Measurements from ENCODE around the gene ABCA2. TPM values are rescaled to one million over a fixed set of nuclear protein-coding genes. Genes with fewer than 3 reads are reported as not detected.
"Not testable (repeated sequence)": the region's sequence is repeated elsewhere in the genome, so short reads cannot be mapped to it uniquely, and the experiment has no call there.

ABCA2 gene
- total RNA-seq, 1 donor from 2014 or later, result 26.7 TPM

DNA sequence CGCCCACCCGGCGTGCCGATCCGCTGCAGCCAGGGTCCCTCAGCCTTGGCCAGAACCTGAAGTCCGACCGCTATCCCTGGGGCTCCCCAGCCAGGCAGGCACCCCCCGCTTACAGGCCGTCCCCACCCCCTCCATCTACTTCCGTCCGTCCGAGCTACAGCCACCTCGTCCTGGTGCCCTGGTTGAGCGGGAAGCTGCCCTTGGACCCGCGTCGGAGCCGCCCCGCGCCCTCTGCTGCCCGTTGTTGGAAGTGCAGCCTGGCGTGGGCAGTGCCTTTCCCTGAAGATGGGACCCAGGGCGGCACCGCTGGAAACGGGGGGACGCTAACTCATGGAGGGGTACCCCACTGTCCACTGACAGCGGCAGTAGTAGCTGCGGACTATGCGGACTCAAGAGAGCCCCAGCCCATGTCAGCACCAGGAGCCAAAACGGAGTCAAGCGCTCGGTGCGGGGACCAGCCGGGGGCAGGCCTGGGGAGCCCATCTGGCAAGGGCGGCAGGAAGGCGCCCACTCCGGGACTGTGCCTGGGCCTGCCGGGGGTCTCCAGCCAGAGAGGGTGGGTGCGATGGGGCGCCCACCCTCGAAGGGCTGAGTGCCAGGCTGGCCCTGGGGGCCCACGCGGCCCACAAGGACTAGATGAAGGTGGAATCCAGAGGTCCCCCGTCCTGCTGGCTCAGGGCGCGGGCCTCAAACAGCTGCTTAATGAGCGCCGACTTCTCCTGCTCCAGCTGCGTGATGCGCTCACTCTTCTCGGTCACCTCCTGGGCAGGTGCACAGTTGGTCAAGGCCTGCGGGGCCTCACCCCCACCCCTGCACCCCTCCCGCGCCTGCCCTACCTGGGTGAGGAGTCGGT lies 36.2 kb upstream of the ABCA2 start:
- intact Hi-C loops (cut with DNase I), result no loop called here
- DNase-seq (peak; percentile 88), ATAC-seq (ENCODE audit: poor library complexity) (peak; percentile 85)

DNA sequence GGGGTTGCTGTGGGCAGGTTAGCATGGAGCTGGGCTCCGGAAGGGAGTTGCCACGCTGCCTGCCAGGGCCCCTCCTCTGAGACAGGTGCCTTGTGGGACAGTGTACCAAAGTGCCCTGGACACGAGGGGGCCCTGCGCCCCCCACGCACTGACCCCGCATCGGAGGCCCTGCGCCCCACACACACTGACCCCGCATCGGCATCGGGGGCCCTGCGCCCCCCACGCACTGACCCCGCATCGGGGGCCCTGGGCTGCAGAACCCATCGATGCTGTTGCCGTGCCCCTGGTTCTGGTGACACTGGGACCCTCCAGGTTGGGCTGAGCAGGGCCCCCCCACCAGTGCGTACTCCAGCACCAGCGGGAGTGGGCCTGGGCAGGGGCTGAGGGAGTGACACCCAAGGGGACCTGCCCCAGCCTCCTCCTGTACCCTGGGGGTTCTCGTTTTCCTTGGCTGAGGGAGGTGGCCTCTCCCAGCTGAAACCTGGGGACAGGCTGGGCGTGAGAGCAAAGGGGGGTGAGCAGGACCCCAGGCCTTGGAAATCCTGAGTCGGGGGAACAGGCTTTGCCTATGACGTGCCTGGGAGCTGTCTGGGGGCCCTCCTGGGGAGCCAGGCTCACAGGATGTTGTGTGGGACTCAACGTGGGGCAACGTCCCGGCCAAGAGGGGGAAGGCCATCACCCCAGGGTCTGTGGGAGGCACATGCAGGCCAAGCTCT lies 35.4 kb upstream of the ABCA2 start:
- no peak for DNase-seq
- ATAC-seq (ENCODE audit: poor library complexity), result no peak
- intact Hi-C loops (cut with DNase I), result no loop called here

DNA sequence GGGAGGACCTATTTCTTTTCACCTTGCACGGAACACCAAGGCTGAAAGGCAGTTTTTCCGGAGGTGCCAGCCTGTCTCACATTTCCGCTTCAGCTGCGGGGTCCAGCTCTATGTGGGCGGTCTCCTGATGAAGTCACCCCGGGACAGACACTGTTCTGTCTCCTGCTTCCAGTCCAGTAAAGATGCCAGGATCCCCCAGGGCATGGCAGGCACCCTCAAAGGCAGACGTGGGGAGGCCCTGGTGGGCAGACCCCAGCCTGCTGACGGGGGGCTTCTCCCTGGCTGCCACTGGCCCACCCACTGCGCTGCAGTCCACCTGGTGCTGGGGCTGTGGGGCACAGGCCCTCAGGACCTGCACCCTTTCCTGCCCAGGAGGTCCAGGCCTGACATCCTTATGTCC lies 34.8 kb upstream of the ABCA2 start:
- ATAC-seq (ENCODE audit: poor library complexity); DNase-seq; intact Hi-C loops (cut with DNase I): not testable (repeated sequence)

GRCh38 chr9:137062384-137062783 lies 34.3 kb upstream of the ABCA2 start:
- intact Hi-C loops (cut with DNase I), result no loop called here
- no peak for DNase-seq
- no peak for ATAC-seq (ENCODE audit: poor library complexity)

DNA sequence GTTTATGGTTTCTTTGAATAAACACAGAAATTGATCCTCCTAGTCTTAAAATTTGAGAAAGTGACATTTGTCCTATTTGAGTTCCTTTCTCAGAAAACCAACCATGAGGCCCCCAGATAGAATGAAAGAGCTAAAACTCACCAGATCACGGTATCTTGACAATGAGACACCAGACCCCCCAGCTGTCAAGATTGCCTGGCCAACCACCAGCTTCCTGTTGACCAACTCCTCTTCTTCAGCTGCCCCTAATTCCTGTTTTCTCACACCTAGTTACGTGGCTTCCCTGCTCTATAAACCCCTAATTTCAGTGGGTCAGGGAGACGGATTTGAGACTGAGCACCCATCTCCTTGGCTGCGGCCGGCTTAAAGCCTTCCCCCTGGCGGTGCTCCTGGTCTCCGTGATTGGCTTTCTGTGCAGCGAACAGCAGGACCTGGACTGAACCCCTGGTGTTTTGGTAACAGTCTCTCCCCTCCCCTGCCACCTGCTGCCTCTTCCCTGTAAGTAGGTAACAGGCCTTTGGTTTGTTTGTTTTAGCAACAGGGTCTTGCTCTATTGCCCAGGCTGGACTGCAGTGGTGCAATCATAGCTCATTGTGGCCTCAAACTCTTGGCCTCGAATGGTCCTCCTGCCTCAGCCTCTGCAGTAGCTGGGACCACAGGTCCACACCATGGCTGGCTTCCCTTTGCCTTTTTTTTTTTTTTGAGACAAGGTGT lies 30.6 kb upstream of the ABCA2 start:
- intact Hi-C loops (cut with DNase I), result no loop called here

GRCh38 chr9:137057545-137057944 lies 29.5 kb upstream of the ABCA2 start:
- intact Hi-C loops (cut with DNase I), result no loop called here
- DNase-seq, result no peak

More for the DNA sequence above, 30.6 kb upstream of the ABCA2 start:
- ATAC-seq (ENCODE audit: poor library complexity) (no peak), DNase-seq (no peak)

DNA sequence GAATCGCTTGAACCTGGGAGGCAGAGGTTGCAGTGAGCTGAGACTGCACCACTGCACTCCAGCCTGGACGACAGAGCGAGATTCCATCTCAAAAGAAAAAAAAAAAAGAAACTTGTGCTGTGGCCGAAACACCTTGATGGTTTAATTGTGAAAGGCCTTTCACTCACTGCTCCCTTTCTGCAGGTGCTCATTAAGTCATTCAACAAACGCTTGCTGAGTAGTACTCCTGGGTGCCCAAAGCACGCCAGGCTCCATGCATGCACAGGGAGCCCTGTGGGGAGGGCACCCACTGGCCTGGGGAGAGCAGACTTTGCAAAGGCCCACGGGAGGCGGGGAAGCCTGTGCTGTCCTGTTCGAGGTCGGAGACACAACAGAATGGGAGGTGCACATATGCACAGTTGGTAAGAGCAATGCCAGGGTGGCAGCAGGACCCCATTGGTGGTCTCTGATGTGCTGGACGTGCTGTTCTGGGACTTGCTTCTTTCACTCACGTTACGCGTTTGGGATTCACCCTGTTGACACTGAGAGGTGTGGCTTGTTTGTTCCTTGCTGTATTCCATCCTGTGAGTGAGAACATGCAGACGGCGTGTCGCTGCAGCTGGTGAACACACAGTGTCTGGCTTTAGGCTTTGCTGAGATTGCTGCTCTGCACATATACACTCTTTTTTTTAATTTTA lies 28.8 kb upstream of the ABCA2 start:
- ATAC-seq (ENCODE audit: poor library complexity) (no peak), DNase-seq (no peak)
- intact Hi-C loops (cut with DNase I), result no loop called here

More at GRCh38 chr9:137057545-137057944, 29.5 kb upstream of the ABCA2 start:
- no peak for ATAC-seq (ENCODE audit: poor library complexity)

DNA sequence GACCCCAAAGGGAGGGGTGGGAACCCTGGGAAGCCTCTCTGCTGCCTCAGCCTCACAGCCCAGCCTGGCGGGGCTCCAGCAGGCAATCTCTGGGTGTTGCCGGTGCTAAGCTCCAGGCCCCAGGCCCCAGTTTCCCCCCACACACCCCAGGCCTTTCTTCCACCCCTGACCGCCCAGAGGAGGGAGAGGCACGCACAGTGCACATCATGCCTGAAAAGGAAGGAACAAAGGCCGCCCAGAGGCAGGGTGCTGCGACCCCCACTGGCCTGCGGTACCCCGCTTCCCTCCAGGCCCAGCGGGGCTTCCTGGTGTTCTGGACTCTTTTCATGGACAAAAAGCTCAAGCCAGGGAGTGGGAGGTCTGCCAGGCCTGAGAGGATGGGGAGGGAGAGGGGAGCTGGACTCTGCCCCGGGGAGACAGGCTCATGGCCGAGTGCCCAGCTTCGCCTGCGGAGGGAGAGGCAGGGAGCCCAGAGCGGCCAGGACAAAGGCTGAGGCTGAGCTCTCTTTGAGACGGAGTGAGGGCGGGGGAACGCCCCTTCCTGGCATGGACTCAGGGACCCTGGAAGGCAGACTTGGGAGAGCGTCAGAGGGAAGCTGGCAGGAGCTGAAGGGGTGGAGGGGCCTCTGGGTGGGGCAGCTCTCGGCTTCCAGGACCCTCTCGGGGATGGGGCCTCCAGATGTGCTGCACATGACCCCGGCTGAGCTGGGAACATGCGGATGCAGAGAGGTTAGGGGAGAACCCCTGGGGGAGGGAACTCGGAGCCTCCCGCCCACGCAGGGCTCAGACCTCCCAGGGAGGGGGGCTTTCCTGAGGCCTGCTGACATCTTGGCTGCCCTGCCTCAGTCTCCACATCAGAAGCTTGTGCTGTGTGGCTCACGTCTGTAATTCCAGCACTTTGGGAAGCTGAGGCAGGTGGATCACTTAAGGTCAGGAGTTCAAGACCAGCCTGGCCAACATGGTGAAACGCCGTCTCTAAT lies 27.6 kb upstream of the ABCA2 start:
- ATAC-seq (ENCODE audit: poor library complexity) (peak; percentile 94), DNase-seq (peak; percentile 97)
- intact Hi-C loops (cut with DNase I), result no loop called here

DNA sequence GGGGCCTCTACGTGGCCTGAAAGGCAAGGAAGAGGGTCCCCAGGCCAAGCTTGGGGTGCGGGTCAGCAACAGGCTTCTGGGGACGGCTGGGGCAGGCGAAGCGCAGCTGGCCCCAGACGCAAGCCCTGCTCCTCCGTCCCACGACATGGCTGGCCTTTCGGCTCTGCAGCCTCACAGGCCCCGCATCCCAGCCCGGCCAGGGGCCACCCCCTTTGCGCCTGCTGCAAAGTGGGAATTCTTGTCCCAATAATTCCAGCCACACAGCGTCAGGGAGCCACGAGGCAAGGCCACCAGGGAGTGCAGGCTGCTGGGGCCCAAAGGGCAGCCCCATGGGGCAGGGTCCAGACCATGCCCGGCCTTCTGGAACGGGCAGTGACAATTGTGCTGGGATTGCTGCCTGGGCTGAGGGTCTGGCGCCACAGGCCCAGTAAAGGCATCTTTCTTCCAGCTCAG lies 26.9 kb upstream of the ABCA2 start:
- ATAC-seq (ENCODE audit: poor library complexity) (peak; percentile 15), DNase-seq (peak; percentile 52)
- intact Hi-C loops (cut with DNase I), result no loop called here

- ATAC-seq (ENCODE audit: poor library complexity) (no peak), DNase-seq (peak; percentile 40)
- intact Hi-C loops (cut with DNase I), result no loop called here
These were observed 26.2 kb upstream of the ABCA2 start, which contains the start of gene ENTPD2 for GRCh38 chr9:137053944-137054931. Gene ENTPD2 (minus strand): TSS chr9:137054061. CDS start chr9:137053997, 64 bp downstream.

GRCh38 chr9:137052998-137053943 lies 25.2 kb upstream of the ABCA2 start:
- intact Hi-C loops (cut with DNase I), result no loop called here
- DNase-seq, result peak; percentile 41
- ATAC-seq (ENCODE audit: poor library complexity), result no peak

GRCh38 chr9:137052293-137052692 lies 24.3 kb upstream of the ABCA2 start:
- no peak for DNase-seq
- no peak for ATAC-seq (ENCODE audit: poor library complexity)
- intact Hi-C loops (cut with DNase I), result no loop called here

- intact Hi-C loops (cut with DNase I), result no loop called here
- no peak for DNase-seq
- no peak for ATAC-seq (ENCODE audit: poor library complexity)
These were observed 23.2 kb upstream of the ABCA2 start for GRCh38 chr9:137051145-137051724.

GRCh38 chr9:137050570-137050969 lies 22.5 kb upstream of the ABCA2 start:
- intact Hi-C loops (cut with DNase I), result no loop called here
- DNase-seq (no peak), ATAC-seq (ENCODE audit: poor library complexity) (no peak)
